ENCODE measurements around the gene FOXL1. TPM values are rescaled to one million over a fixed set of nuclear protein-coding genes. Genes with fewer than 3 reads are reported as not detected.
A peak's percentile ranks its signal among the peaks of the same experiment; 100 is the strongest.

The FOXL1 gene
- total RNA-seq, 1 donor from 2014 or later, result 0.67 TPM

- DNase-seq (ENCODE audit: low read depth), result peak; percentile 68
Observed at GRCh38 chr16:86567701-86568581, 10.4 kb upstream of the FOXL1 start.

- DNase-seq (ENCODE audit: low read depth), result peak; percentile 55
Observed at GRCh38 chr16:86568677-86569623, 9.4 kb upstream of the FOXL1 start.

GRCh38 chr16:86569701-86570447, 8.5 kb upstream of the FOXL1 start:
- no peak for DNase-seq (ENCODE audit: low read depth)

- DNase-seq (ENCODE audit: low read depth), result peak; percentile 34
Observed at GRCh38 chr16:86570558-86571529, 7.5 kb upstream of the FOXL1 start.

- peak; percentile 34 for DNase-seq (ENCODE audit: low read depth)
Observed at GRCh38 chr16:86571530-86571915, 6.8 kb upstream of the FOXL1 start.

GRCh38 chr16:86572041-86572521, 6.3 kb upstream of the FOXL1 start:
- no peak for DNase-seq (ENCODE audit: low read depth)

GRCh38 chr16:86572606-86573005, 5.7 kb upstream of the FOXL1 start:
- DNase-seq (ENCODE audit: low read depth), result no peak

- DNase-seq (ENCODE audit: low read depth), result no peak
Observed at GRCh38 chr16:86573215-86573614, 5.1 kb upstream of the FOXL1 start.

- no peak for DNase-seq (ENCODE audit: low read depth)
Observed at GRCh38 chr16:86573646-86574508, 4.5 kb upstream of the FOXL1 start.

- no peak for DNase-seq (ENCODE audit: low read depth)
Observed at GRCh38 chr16:86574646-86575045, 3.7 kb upstream of the FOXL1 start.

GRCh38 chr16:86575095-86575685, 3.2 kb upstream of the FOXL1 start:
- no peak for DNase-seq (ENCODE audit: low read depth)

- DNase-seq (ENCODE audit: low read depth), result peak; percentile 92
Observed at GRCh38 chr16:86575754-86576557, 2.4 kb upstream of the FOXL1 start.

- no peak for DNase-seq (ENCODE audit: low read depth)
Observed at GRCh38 chr16:86576591-86577313, 1.6 kb upstream of the FOXL1 start.

GRCh38 chr16:86577314-86577971, 906 bp upstream of the FOXL1 start:
- DNase-seq (ENCODE audit: low read depth), result no peak

- DNase-seq (ENCODE audit: low read depth), result no peak
Observed at GRCh38 chr16:86578611-86579267, 390 bp downstream of the FOXL1 start.

All from myocyte (in vitro differentiated cells).